ENCODE data around the gene SSBP4. TPM values are rescaled to one million over a fixed set of nuclear protein-coding genes. Genes with fewer than 3 reads are reported as not detected.

SSBP4 gene
- total RNA-seq, 3 donors from 2014 or later: 31.2 to 48.6 (median 41.1) TPM

GRCh38 chr19:18392417-18392816 is 26.8 kb upstream of the SSBP4 start:
- Histone ChIP-seq H3K36me3 (ENCODE audit: low read depth) (no peaks in the 10 kb centered on the region), H3K4me3 (no peak overlapping the region), H3K9me3 (no peaks in the 10 kb centered on the region), H3K4me1 (ENCODE audit: low read depth) (peaks cover 17% of the 10 kb centered on the region)
- intact Hi-C loops (cut with DNase I, micrococcal nuclease): no loop called here
- peak; percentile 23 for ATAC-seq
- peak in 1 of 3 donors; percentile 69 for DNase-seq
- no peak for TF ChIP-seq CTCF (IDR thresholded peaks at IDR 0.05)

GRCh38 chr19:18392926-18393325 is 26.3 kb upstream of the SSBP4 start:
- ATAC-seq (no peak), DNase-seq (no peak)
- intact Hi-C loops (cut with DNase I, micrococcal nuclease): no loop called here
- H3K36me3 ChIP-seq (ENCODE audit: low read depth): no peaks in the 10 kb centered on the region
- TF ChIP-seq CTCF (IDR thresholded peaks at IDR 0.05): no peak
- no peaks in the 10 kb centered on the region for H3K9me3 ChIP-seq
- peaks cover 14% of the 10 kb centered on the region for H3K4me1 ChIP-seq (ENCODE audit: low read depth)
- H3K4me3 ChIP-seq: no peak overlapping the region

GRCh38 chr19:18393836-18394235 is 25.4 kb upstream of the SSBP4 start:
- no peak for TF ChIP-seq CTCF (IDR thresholded peaks at IDR 0.05)
- peak; percentile 5 for ATAC-seq
- H3K4me1 ChIP-seq (ENCODE audit: low read depth): peaks cover 6% of the 10 kb centered on the region
- no peak for DNase-seq
- H3K9me3 ChIP-seq: no peaks in the 10 kb centered on the region
- H3K4me3 ChIP-seq: no peak overlapping the region
- no peaks in the 10 kb centered on the region for H3K36me3 ChIP-seq (ENCODE audit: low read depth)
- intact Hi-C loops (cut with DNase I, micrococcal nuclease): no loop called here

- DNase-seq: no peak
- TF ChIP-seq CTCF (IDR thresholded peaks at IDR 0.05): no peak
Observed at GRCh38 chr19:18396471-18397241, 22.5 kb upstream of the SSBP4 start.

GRCh38 chr19:18397242-18398202 is 21.7 kb upstream of the SSBP4 start, which contains the start of gene LRRC25:
Gene LRRC25 (minus strand): TSS chr19:18397622. CDS start chr19:18396963, 659 bp downstream.
- Histone ChIP-seq H3K9me3 (no peaks in the 10 kb centered on the region), H3K4me1 (ENCODE audit: low read depth) (peaks cover 7% of the 10 kb centered on the region), H3K4me3 (no peak within 1 kb of the TSS), H3K36me3 (ENCODE audit: low read depth) (no peaks in the 10 kb centered on the region)
- DNase-seq: peak in 2 of 3 donors; percentile 62 to 77
- peak; percentile 42 for ATAC-seq
- TF ChIP-seq CTCF (IDR thresholded peaks at IDR 0.05): no peak
- intact Hi-C loops (cut with DNase I, micrococcal nuclease): no loop called here

More at GRCh38 chr19:18396471-18397241, 22.5 kb upstream of the SSBP4 start:
- H3K4me3 ChIP-seq: no peak overlapping the region
- intact Hi-C loops (cut with DNase I, micrococcal nuclease): no loop called here
- ATAC-seq: no peak
- no peaks in the 10 kb centered on the region for H3K9me3 ChIP-seq
- H3K4me1 ChIP-seq (ENCODE audit: low read depth): peaks cover 6% of the 10 kb centered on the region
- H3K36me3 ChIP-seq (ENCODE audit: low read depth): no peaks in the 10 kb centered on the region

Data from mucosa of descending colon (tissue), 3 donors.